ENCODE results near the gene MAFG. TPM values are rescaled to one million over a fixed set of nuclear protein-coding genes. Genes with fewer than 3 reads are reported as not detected.
A peak's percentile ranks its signal among the peaks of the same experiment; 100 is the strongest.

Gene MAFG
- 8.7 and 9.3 TPM in 2 replicates for total RNA-seq (2014; rRNA removed; shearing (Covaris generic))

DNA sequence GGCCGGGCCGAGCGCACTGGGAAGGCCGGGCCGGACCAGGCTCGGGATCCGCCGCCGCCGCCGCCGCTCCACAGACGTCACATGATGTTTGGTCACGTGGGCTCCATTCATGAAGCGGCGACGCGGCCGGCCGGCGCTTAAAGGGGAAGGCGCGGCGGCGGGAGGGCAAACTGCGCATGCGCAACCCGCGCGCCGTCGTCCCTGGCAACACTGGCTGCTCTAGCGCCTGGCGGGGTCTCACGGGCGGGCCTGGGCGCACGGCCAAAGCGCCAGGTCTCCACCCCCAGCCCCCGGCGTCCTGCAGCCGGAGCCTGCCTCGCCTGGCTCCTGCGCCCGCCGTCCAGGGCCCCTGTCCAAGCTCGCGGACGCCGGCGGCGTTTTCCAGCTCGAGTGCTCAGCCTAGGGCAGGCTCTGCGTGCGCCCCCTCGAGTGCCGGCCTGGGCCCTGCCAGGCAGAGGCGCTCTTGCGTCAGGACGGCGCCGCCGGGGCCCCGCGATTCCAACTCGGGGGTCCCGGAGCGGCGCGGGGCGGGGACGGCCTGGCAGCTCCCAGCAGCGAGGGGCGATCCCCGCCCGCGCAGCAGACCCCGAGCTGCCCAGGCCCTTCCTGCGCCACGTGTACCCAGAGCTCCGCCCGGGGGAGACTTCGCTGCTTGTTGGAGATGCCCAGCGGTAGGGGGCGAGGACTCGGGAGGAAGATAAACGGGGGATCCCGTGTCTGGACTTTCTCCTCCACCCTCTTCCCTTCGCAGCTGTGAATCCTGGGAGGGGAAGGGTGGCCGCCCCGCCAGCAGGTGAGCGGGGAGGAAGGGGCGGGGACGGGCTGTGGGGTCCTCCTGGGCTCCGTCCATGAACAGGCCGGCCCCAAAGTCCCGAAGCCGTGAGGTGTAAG is at the start of gene MAFG:
Gene MAFG (minus strand): TSS at position 83 of the 891 bp plus-strand sequence. CDS start 4,550 bp downstream, outside the sequence.
- peak; percentile 91 for DNase-seq (ENCODE audit: low spot score)

DNA sequence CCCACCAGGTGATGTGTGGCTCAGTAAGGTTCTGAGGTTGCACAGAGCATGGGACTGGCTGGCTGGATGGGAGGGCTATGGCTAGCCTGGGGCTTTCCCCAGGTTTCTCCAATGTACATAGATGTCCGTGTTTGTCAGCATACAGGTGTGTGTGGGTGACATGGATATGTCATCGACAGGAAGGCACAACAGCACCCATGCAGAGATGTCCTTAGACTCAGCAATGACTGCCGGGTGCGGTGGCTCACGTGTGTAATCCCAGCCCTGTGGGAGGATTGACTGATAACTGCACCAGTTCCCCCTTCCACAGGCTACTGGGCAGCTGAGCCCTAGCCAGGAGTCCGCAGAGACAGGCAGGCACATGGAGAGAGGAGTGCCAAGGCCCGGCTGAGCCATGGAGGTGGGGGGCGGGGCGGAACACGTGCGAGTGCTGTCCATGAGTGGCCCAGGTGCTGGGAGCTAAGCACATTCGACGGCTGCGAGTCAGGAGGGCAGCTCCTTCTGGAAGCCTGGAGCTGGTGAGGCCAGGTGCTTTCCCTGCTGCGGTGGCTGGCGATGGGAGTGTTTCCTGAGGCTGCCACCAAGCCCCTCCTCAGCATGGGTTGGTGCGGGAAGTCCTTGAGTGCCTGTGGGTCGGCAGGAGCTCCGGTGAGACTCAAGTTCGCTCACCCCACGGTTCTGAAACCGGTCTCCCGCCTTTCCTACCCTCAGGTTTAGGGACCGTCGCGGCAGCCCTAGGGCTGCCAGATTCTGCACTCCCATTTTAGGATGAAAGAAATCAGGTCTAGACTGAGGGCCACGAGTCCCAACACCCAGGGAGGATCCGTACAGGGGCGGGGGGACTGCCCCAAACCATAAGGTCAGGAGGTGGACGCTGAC is 49.0 kb upstream of the MAFG start:
- DNase-seq (ENCODE audit: low spot score): no peak

DNA sequence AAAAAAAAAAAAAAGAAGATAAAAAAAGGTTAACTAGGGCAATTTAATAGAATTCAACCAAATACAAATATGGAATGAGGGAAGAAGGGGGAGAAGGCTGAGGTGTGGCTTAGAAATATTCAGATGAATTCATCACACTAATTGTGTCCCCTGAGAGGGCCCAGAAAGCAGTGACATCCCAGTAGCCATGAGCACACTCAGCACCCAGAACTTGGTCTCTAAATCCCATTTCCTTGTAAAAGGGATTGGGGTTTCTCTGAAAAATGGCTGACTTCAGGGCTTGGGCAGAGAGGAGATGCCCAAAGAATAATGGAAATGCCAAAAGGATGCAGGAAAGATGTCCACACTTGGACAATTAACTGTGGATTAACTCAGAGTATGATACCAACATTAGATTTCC is 45.9 kb upstream of the MAFG start:
- DNase-seq (ENCODE audit: low spot score): no peak

DNA sequence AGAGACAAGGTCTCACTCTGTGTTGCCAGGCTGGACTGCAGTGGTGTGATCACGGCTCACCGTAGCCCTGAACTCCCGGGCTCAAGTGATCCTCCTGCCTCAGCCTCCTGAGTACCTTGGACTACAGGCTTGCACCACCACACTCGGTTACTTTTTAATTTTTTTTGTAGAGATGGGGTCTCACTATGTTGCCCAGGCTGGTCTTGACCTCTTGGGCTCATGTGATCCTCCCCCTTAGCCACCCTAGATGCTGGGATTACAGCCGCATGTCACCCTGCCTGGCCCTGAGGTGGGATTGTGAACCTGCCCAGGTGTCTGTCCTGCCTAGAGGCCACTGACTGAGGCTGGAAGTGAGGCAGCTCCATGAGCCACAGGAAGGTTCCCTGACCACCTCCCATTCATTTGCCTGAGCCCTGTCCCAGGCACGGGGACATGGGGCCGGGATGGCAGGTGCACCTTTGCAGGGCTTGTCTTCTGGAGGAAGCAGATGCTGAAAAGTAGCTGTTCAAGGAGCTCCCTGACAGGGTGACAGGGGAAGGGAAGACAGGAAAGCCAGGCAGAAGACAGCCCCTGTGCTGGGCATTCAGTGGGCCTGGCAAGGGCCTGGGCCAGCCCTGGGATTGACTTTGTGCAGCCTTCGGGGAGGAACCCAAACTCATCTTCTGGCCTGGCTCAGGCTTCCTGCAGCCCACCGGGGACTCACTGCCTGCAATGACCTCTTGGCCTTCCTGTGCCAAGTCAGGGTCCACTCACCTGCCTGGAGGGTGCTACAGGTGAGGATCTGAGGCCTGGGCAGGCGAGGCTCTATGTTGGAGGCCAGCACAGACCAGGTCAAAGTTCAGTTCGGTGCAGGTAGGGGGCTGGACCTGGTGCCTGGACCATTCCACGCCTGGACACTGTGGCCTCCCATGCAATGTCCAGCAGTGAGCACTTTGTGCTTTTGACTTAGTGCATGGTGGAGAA is 41.6 kb upstream of the MAFG start:
- no peak for DNase-seq (ENCODE audit: low spot score)

DNA sequence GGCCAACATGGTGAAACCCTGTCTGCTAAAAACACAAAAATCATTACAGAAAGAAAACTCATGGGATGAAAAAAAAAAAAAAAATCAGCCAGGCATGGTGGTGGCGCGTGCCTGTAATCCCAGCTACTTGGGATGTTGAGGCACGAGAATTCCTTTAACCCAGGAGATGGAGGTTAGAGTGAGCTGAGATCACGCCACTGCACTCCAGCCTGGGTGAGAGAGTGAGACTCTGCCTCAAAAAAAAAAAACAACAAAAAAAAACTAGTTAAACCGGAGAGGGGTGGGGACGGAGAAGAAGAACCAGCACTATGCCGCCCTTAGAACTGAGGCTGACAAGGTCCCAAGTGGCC is 40.8 kb upstream of the MAFG start:
- no peak for DNase-seq (ENCODE audit: low spot score)

DNA sequence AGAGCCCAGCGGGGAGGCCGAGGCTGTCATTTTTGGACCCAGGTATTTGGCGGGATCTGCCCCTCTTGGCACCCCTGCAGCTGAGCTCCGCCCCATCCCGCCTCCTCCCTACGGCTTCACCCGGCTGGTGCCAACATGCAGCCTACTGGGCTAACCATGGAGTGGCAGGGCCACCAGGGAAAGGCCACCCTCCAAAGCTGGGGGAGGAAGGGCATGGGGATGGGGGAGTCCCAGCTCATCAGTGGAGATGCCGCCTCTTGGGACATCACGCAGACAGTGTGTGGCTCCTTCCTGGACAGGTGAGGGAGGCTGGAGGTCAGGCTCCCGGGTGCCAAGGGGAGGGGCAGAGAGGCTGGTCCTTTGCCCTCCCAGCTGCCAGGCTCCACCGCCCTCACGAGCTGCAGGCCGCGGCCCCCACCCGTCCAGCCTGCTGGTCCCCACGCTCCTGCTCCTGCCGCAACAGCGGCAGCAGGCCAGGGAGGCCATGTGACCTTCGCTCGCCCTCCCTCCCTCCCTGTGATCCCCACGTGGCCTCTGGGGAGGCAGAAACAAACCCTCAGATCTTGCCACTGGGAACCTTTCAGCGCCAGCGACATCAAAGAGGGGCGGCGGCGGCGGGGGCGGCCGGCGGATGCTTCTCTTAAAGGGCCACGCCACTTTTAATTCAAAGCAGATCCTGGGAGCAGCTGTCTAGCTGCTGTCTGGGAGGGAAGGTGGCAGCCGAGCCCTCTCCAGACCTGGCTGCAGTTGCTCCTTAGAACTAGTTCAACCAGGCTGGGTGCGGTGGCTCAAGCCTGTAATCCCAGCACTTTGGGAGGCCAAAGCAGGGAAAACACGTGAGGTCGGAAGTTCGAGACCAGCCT is 40.2 kb upstream of the MAFG start:
- DNase-seq (ENCODE audit: low spot score): peak; percentile 85

DNA sequence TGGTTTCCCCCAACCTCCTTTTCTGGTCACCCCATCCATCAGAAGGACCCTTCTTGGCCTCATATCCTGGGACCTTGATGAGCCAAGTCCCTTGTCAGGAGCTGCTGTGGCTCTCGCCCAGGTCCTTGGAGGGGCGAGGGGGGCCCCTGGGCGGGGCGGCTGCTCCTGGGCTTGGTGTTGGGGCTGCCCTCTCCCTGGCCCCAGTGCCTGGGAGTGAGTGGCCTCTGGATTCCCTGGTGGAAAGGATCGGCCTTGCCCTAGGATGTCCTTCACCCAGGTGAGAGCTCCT is 39.7 kb upstream of the MAFG start:
- DNase-seq (ENCODE audit: low spot score): no peak

DNA sequence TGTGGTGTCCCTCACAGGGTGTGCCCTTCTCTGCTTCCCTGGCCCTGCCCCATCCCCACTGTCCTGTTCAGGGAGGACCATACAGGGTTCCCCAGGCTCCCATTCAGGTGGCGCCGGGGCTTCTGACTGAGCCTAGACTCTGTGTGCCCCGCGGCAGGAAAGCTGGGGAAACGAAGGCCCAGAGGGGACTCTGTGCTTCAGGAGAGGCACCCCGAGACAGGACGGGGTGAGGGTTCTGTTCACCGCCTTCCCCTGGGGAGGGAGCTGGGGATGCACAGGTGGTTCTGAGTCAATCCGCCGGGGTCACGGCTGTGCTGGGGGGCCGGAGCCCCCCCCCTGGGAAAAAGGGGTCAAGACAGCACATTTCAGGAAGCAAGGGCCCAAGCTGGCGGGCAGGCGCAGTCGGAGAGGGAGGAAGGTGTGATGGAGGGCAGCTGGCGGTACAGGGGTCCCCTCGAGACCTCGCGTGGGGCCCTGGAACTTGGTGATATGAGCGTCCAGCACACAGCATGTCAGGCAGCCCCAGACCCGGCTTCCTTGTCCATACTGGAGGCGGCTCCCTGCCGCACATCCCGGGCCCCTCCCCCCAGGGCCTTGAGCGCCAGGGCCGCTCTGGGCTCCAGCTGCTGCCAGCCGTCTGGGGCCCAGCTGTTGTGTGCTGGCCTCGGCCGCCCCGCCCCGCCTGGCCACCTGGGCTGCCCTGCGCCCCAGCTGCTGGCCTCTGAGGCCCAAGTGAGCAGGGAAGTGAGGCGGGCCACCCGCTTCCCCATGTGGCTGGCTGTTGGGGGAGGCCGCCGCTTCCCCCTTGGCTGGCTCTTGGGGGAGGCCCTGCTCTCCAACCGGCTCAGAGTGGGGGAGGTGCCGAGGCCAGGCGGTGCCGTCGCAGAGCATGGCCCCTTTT is 39.1 kb upstream of the MAFG start:
- peak; percentile 43 for DNase-seq (ENCODE audit: low spot score)

DNA sequence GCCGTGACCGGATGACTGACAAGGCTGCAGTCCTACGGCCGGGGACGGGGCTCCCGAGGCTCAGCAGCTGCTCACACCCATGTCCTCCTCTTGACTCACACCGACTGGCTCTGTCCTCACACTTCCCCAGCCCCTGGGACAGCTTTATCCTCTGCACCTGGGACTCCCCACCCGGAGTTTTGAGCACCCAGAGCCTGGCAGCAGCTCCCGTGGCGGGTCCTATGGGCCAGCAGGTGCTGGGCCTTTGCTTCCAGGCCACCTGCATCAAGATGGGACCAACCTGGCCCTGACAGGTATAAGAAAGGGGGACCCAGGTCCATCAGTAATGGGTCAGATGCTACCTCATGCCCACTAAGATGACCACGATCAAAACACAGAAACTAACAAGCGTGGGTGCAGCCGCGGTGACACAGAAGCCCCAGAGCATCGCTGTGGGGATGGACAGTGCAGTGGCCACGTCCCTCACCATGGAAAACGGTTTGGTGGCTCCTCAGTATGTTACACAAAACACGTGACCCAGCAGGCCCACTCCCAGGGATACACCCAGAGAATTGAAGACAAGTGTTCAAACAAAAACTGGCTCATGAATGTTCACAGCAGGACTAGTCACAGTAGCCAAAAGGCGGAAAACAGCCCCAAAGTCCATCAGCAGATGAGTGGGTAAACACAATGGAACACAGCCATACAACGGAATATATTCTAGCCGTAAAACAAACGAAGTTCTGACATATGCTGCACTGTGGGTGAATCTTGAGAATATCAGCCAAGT is 36.7 kb upstream of the MAFG start:
- no peak for DNase-seq (ENCODE audit: low spot score)

DNA sequence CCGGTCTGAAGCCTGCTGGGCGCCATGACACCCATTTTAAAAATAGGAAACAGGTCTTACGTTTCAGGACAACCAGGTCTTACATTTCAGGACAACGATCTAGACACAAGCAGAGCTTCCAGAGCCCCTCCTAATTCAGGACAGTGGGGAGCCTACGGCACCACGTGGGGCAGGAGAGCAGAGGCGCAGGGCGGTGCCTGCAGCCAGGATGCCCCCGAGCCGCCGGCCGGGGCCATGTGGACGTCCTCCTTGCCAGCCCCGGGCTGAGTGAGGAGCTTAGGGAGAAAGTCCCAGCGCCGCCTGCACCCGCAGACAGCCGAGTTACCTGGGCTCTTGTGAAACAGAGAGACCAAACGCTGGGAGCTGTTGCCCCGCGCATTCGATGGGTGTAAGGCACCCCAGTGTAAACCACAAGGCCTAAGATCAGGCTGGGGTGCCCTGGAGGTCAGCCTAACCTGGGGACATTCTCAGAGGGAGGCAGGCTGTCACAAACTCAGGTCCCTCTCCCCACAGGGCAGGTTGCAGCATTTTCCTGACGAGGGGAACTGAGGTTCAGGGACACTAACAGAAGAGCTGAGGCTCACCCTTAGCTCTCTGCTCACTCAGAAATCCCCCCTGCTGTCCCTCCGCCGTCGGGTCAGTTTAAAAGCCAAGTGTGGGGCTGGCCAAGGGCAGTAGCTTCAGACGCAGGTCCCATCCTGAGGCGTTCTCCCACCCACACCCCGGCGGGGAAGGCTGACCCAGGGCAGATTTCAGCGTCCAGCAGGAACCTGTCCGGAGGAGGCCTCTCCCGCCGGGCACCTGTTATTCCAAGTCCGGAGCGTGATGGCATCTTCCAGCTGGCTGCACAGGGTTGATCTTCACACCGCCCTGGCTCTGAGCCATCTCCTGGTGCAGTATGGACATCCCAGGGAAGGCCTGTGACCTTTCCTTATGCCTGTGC is 35.2 kb upstream of the MAFG start:
- DNase-seq (ENCODE audit: low spot score): no peak

DNA sequence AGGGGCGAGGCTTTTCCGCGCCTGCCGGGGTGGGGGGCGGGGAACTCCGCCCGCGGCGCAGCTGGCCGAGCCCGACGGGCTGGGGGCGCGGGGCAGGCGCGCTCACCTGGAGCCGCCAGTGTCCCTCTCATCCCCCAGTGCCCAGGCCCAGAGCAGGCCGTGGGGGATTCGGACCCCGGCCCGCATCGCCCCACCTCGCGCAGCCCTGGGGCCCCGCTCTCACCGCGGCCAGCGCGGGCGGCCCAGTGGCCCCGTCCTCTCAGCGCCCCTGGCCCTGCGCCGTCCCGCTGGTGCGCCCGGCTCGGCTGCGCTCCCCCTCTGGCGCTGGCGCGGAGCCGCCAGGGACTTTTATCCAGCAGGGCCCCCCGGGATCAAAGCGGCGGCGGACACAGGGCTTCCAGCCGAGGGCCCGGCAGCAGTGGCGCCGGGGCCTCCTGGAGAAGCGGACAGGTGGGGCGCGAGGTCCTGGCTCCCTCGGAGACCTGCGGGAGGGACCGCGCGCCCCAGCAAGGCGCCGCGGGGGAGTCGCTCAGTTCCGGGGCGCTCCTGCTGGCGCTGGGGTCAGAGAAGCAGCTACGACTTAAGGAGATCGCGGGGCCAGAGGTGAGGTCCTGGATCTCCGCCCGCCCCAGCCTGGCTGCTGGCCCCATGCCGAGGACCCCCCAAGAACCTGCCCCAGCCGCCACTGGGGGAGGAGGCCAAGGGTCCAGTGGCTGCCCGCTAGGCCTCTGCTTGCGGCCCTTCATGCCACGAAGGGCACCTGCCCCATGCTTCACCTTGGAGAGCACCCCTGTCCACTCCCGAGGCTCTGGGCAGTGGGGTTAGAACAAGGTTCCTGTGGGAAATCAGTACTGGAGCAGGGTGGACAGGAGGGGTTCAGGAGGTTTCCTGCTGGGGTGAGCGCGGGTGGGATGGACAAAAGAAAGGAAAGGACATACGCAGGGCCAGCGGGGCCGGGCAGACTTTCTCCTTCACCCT is 34.3 kb upstream of the MAFG start:
- DNase-seq (ENCODE audit: low spot score): no peak

DNA sequence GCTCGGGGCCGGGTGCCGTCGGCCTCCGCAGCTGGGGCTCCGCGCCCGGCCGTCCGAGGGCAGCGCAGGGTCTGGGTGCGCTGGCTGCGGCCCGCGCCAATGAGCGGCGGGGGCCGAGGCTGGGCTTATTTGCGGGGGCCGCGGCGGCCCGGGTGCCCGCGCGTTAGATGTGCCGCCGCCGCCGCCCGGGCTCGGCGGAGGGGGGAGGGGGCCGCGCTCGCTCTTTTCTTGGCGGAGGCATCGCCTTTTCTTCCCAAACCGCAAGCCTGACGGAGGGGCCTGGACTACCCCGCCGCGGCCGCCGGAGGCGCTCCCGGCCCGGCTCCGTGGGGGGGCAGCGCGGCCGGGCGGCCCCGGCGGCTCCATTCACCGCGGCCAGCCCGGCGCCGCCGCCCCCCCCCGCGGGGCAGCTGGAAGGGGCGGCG is 33.6 kb upstream of the MAFG start, which contains the start of gene NOTUM:
Gene NOTUM (minus strand): TSS at position 101 of the 425 bp plus-strand sequence. CDS start 278 bp downstream, outside the sequence.
- DNase-seq (ENCODE audit: low spot score): no peak

DNA sequence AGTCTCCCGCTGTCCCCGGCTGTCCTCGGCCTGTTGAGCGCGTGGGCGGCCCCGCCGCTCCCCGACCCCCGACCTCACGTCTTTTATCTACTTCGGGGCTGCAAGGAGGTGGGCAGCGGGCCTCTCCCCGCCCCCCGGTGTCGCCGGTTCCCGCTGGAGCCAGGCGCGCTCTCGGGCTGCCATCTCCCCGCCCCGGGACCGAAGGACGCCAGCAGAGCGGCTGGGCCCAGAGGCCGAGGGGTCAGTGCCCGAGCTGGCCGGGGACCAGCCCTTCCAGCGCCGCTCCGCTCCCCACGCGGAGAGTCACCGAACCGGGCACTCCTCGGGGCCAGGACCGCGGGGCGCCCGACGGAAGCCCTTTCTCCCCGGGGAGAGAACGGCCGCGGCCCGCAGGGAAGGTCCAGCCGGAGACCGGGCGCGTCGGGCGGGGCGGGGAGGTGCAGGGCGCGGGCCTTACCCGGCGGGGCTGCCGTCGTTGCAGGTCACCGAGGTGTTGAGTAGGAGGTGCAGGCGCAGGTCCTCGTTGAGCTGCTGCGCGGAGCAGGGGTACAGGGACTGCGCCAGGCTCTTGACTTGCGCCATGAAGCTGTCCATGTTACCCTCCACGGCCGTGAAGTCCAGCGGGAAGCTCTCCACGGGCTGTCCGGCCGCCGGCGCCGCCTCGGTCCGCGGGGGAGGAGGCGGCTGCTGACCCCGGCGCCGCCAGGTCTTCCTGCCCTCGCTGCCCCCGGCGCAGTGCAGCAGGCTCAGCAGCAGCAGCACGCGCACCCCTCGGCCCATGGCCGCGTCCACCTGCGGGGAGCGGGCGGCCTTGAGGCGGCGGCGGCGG is 32.8 kb upstream of the MAFG start:
- no peak for DNase-seq (ENCODE audit: low spot score)

DNA sequence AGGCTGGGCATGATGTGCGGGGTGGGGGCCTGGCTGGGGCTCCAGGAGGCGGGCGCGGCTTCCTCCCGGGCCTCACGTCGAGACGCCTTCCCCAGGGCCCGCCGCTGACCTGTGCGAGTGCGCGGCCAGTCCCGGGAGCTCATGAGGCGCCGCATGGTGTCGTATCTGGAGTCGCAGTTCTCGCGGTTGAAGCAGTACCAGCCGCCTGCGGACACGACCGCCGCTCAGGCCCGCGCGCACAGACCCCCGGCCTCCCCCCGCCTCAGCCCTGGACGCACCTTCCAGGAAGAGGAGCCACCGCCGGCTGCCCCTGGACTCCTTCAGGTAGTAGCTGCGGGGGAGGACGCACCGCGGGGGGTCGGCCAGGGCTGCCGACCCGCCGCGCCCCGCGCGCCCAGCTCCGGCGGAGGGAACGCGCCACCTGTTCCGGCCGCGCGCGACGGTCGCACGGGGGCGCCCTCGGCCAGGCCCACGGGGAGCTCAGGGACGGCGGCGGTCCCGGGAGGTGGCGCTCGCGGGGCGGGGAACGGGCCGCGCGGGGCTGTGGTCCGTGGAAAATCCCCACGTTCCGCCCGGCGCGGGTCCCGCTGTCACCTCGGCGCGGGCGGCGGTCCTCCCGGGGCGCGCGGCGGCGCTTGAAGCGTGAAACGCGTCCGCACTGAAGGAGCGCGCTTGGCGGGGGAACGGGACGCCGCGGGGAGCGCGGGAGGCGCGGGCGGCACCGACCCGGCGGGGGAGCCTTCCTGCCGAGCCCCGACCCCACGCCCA is 32.0 kb upstream of the MAFG start:
- DNase-seq (ENCODE audit: low spot score): no peak
